Spleen (tissue), 7 donors: ENCODE data around the gene OTOG.

ENCODE experiments used
- POLR2A ChIP-seq, 3 donors: fragments of 450-650 bp; IDR thresholded peaks; one replicate each; pipeline ENCODE4 v1.5.1; 2017; ENCODE audit warnings: antibody characterized with exemption in 3 of 3, mild to moderate bottlenecking in 1 of 3
- POLR2AphosphoS5 ChIP-seq, 3 donors: sonication (generic); formaldehyde crosslinking; IDR thresholded peaks; one replicate each; pipeline ENCODE4 v1.5.1; 2017; ENCODE audit warnings: antibody characterized with exemption in 3 of 3
- TF ChIP-seq, protein P1 (sequence below), 11 experiments: fragments of 200-600 bp in 7 of 11; fragments of 450-650 bp in 4 of 11; sonication (generic) in 4 of 11; IDR thresholded peaks in 8 of 11; conservative IDR thresholded peaks in 3 of 11; 1 replicate in 7 of 11; 2 replicates in 4 of 11; pipeline versions ENCODE4 v1.4.0 to v1.8.0; 2016 to 2021; ENCODE audit warnings: antibody characterized with exemption in 11 of 11, inconsistent platforms in 4 of 11, mild to moderate bottlenecking in 1 of 11
- donor health status: DM: no; HTN: no; CAD: no; lungs with moderate emphysema.
- donor health status: DM: no; HTN: no; CAD: no.
- donor health status: DM: no; HTN: no; CAD: no.

DNA sequence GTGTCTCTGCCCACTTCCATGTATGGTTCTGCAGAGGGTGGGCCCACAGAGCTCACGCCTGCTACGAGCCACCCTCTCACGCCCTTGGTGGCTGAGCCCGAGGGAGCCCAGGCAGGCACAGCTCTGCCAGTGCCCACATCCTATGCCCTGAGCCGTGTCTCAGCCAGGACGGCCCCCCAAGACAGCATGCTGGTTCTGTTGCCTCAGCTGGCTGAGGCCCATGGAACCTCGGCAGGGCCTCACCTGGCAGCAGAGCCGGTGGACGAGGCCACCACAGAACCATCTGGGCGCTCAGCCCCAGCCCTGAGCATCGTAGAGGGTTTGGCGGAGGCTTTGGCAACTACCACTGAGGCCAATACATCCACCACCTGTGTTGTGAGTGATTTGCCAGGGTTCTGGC is 64.0 kb downstream of the OTOG start:
- TF ChIP-seq, protein P1, sequence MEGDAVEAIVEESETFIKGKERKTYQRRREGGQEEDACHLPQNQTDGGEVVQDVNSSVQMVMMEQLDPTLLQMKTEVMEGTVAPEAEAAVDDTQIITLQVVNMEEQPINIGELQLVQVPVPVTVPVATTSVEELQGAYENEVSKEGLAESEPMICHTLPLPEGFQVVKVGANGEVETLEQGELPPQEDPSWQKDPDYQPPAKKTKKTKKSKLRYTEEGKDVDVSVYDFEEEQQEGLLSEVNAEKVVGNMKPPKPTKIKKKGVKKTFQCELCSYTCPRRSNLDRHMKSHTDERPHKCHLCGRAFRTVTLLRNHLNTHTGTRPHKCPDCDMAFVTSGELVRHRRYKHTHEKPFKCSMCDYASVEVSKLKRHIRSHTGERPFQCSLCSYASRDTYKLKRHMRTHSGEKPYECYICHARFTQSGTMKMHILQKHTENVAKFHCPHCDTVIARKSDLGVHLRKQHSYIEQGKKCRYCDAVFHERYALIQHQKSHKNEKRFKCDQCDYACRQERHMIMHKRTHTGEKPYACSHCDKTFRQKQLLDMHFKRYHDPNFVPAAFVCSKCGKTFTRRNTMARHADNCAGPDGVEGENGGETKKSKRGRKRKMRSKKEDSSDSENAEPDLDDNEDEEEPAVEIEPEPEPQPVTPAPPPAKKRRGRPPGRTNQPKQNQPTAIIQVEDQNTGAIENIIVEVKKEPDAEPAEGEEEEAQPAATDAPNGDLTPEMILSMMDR (IDR thresholded peaks at IDR 0.05 in 8 of 11, conservative IDR thresholded peaks at IDR 0.05 in 3 of 11): no peak
- TF ChIP-seq POLR2AphosphoS5 (IDR thresholded peaks at IDR 0.05) (no peak), POLR2A (IDR thresholded peaks at IDR 0.05) (no peak)
